COLO829 (cell line): ENCODE results near the gene GPR157.
"Not testable (repeated sequence)": the region's sequence is repeated elsewhere in the genome, so short reads cannot be mapped to it uniquely, and the experiment has no call there.

Experiments
- DNase-seq: peaks from one replicate; pipeline ENCODE4 v3.0.0; 2012; ENCODE audit warnings: low spot score

The GPR157 gene

GRCh38 chr1:9118186-9118585, 10.7 kb downstream of the GPR157 start:
- no peak for DNase-seq

GRCh38 chr1:9115351-9116205, 13.3 kb downstream of the GPR157 start:
- DNase-seq, result no peak

DNA sequence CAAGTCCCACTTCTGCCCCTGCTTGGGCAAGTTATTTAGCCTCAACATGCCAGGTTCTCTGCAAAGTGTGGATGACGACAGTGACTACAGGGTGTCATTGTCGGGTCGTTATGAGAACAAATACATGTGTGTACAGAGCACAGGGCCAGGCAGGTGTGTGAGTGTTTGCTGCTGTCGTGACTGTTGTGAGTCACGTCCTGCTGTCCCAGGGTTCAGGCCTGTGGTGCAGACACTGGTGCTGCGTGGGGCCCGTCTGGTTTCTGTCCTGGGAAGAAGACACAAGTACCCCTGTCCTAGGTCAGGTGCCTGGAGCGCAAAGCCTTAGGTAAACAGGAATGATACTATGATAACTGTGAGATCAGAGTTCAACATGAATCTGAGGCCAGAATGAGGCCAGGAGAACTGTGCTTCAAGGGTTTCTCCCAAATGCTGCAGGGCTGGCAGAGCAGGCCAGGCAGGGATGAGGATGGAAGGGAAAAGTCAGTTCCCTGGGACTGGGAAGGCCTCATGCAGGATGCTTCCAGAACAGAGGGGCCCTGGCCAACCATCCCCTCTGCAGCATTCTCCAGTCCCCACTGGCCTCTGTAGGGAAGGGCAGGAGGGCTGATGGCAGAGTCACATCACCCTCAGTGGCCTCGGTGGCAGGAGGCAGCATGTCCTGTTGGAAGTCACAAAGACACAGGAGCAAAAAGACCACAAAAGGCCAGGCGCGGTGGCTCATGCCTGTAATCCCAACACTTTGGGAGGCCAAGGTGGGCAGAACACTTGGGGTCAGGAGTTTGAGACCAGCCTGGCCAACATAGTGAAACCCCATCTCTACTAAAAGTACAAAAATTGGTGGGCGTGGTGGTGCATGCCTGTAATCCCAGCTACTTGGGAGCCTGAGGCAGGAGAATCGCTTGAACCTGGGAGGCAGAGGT, 15.7 kb downstream of the GPR157 start:
- DNase-seq, result no peak

DNA sequence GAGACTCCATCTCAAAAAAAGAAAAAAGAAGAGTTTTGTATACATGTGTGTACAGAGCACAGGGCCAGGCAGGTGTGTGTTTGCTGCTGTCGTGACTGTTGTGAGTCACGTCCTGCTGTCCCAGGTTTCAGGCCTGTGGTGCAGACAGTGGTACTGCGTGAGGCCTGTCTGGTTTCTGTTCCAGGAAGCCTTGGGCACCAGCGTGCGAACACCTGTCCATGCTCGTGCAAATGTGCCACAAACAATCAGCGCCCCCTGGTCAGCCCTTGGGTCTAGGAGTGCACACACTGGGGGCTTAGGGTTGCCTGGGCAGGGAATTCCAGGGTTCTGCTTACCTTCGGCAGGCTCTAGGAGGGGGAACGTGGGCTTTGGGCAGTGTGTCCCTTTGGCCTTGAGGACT, 16.9 kb downstream of the GPR157 start:
- no peak for DNase-seq

DNA sequence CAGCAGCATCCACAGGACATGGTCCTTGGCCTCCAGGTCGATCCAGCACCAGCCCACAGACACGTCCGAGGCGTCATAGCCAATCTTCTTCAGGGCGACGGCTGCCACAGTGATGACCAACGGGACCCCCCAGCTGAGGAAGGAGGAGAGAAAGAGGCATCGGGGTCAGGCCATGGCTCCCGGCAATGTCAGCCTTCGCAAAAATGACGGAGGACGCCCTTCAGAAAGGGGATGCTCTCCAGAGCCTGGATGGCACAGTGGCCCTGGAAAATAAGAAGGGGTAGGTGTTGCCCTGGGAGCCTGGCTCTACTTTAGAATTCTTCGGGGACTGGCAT, 17.6 kb downstream of the GPR157 start:
- no peak for DNase-seq

- peak; percentile 58 for DNase-seq
Observed at GRCh38 chr1:9110669-9111356, 18.1 kb downstream of the GPR157 start.

DNA sequence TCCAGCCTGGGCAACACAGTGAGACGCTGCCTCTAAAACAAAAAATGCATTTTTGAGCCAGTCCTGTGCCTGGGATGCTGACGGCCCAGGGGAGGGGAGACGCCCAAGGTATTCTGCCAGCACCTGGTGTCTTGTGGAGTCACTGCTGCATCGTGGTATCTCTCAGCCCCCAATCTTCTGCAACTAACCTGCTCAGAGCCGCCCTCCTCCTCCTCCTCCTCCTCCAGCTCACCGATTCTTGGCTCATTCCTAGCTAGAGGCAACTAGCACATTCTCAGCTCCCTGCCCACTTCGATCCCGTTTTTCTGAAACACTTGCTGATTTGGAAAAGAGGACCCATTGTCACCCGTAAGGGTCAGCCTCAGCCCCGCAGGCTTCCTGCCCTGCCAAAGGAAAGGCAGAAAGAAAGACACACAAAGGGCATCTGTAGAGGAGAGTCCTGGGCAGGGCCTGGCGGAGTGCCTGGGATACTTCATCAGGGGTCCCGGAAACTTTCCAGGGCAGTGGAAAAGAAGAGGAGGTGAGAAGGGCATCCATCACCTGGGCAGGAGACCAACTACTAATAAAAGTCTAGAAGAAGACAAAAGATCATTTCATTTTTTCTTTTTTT, 20.7 kb downstream of the GPR157 start:
- DNase-seq, result peak; percentile 33

GRCh38 chr1:9107136-9107535, 21.8 kb downstream of the GPR157 start:
- DNase-seq, result no peak

DNA sequence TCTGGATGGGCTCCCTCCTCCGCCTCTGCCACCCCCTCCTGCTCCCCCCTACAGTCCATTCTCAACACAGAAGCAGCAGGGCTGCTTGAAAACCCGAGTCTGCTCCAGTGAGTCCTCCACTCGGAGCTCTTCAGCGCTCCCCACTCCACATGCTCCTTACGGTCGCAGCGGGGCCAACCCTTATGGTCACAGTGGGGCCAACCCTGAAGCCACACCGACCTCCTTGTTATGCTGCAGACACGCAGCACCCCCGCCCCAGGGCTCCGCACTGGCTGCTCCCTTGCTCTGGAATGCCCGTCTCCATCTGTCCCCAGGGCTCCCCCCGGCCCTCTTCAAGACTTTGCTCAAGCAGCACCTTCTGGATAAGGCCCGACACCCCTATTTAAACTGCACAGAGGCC, 22.6 kb downstream of the GPR157 start:
- no peak for DNase-seq

DNA sequence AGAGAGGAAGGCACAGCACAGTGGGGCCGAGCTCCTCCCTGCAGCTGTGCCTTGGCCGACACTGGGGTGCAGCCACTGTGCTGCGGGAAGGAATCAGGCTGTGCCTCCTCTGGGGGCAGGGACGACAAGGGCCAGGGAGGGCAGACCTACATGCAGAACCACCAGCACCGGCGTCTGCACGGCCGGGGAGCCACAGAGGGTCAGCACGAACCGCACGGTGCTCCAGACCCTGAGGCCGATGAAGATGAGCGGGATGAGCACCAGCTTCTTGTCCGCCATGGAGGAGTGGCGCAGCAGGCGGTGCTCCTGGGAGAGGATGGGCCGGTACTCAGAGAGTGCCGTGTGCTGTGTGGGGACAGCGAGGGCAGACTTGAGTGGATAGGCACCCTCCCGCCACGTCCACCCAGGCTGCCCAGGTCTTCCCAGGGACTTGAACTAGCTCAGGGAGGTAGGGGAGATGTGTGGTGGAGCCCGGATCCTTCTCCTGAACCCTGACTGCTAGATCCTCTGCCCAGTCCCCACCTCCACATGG, 23.5 kb downstream of the GPR157 start:
- no peak for DNase-seq

GRCh38 chr1:9101510-9102146, 27.3 kb downstream of the GPR157 start:
- DNase-seq, result peak; percentile 28

DNA sequence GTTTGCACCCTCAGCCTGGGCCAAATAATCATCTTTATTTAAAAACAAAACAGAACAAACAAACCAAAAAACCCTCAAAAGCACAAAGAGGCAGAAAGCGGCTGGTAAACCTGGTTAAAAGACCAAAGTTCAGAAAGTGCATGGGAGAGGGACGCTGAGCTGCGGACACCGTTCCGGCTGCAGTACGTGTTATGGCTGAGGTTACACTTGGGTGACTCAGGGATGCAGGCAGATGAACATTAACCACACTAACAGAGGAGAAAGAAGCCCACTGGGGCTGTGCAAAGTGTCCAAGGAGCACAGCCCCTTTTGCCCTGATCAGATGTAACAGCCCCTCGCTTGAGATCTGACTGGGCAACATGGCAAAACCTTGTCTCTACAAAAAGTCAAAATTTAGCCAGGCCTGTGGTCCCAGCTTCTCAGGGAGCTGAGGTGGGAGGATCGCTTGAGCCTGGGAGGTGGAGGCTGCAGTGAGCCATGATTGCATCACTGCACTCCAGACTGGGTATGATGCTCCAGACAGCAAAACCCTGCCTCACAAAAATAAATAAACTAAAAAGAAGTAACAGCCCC, 28.3 kb downstream of the GPR157 start:
- DNase-seq, result no peak

GRCh38 chr1:9099555-9099954, 29.3 kb downstream of the GPR157 start:
- DNase-seq, result no peak

- no peak for DNase-seq
Observed at GRCh38 chr1:9097947-9098705, 30.8 kb downstream of the GPR157 start.

DNA sequence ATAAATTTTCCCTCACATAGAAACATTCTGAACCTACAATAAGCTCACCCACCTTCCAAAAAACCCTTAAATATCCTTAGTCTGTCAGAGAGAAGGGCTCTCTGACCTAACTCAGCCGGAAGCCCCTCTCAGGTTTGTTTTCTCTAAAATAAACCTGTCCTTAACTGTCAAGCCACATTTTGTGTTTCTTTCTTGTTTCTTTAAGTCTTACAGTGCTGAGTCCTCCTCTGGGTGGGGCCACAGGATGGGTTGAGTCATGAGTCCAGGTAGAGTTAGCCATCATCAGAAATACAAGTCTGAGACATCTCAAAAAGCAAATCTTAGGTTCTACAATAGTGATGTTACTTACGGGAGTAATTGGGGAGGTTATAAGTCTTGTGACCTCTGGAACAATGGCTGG, 33.1 kb downstream of the GPR157 start:
- no peak for DNase-seq

DNA sequence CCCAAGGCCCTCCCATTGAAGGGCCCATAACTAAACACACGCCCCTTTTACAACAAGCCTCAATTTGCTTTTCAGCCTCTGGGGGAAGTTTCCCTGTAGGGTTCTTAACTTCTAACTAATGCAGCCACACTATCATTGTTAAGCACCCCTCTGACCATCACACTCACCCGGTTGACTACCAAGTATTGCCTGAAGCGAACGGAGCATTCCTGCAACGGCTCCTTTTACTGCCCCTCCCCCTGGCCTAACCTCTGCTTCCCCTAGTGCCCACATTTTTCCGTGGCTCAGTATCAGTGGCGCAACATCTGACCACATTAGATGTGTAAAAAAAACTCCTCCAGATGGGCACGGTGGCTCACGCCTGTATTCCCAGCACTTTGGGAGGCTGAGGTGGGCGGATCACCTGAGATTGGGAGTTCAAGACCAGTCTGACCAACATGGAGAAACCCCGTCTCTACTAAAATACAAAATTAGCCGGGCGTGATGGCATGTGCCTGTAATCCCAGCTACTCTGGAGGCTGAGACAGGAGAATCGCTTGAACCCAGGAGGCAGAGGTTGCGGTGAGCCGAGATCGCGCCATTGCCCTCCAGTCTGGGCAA, 34.8 kb downstream of the GPR157 start:
- DNase-seq, result not testable (repeated sequence)

DNA sequence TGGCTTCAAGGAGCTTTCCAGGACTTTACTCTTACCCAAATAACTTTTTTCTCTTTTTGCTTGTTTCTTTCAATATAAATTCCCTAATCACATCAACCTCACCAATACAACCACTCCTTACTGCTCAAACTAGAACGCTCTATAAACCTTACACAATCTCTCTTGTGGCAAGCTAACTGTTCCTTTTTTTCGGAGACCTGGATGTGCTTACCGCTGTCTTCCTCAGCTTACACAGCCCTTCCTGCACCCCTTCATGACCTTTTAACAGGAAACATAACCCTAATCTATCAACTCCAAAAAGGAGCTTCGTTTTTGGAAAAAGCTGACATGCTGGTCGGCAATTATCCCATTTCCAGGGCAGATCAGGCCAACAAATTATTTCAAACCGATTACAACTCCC, 35.3 kb downstream of the GPR157 start:
- no peak for DNase-seq

DNA sequence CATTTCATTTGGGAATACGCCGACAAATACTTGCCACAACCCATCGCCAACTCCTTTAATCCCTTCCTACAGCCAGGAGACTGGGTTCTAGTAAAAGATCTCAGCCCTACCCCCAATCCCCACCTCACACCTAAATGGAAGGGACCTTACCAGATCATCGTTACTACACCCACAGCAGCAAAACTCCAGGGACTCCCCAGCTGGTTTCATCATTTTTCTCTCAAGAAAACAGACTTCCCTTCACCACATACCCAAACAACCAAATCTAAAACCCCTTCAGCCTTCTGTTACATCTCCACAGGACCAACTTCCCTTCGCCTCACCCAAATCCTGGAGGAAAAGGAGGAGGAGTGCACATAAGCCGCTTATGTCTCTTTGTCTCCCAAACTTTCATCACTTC, 35.8 kb downstream of the GPR157 start:
- no peak for DNase-seq

DNA sequence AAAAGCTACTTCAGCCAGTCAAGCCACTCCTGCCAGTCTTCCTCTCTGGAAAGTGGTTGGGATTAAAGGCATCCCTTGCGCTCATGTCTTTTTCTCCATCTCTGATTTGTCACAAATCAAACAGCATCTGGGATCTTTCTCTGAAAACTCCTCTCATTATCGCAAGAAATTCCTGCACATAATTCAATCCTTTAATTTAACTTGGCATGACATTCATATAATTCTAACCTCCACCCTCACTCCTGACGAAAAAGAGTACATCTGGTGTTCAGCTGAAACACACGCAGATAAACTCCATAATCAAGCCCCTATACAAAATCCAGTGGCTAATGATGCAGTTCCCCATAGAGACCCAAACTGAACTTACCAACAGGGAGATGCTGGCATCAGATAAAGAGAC, 40.1 kb downstream of the GPR157 start:
- no peak for DNase-seq
